ENCODE results near the gene STAC.

DNA sequence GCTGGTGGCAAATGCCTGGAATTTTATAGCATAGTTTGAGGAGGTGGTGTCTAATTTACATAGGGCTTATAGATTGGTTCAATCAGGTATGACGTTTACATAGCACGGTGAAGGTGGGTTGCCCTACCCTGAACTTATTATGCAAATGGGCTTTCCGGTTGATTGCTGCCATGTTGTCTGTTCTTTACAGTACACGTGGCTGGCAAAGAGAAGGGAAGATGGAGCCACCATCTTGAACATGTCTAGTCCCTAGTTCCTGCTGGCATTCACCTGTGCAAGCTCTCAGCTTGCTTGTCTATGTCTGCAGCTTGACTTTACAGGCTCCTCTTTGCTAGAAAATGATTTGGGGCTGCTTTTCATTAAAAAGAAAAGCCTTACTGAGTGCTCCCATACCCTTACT is 14.0 kb upstream of the STAC start:
- TF ChIP-seq POLR2A (IDR thresholded peaks at IDR 0.05) (no peak), CTCF (IDR thresholded peaks at IDR 0.05) (no peak)

All from breast epithelium (tissue), 3 donors.